Measurements from ENCODE around the gene USP51.
"Not testable (repeated sequence)": the region's sequence is repeated elsewhere in the genome, so short reads cannot be mapped to it uniquely, and the experiment has no call there.

The USP51 gene

GRCh38 chrX:55489314-55490009 lies at the start of gene USP51:
Gene USP51, minus strand, starts transcription at chrX:55489848. Its CDS starts 909 bp downstream, at chrX:55488939.
- no peak for DNase-seq (ENCODE audit: low spot score)

- no peak for DNase-seq (ENCODE audit: low spot score)
These were observed 34.8 kb upstream of the USP51 start for GRCh38 chrX:55524487-55524886.

DNA sequence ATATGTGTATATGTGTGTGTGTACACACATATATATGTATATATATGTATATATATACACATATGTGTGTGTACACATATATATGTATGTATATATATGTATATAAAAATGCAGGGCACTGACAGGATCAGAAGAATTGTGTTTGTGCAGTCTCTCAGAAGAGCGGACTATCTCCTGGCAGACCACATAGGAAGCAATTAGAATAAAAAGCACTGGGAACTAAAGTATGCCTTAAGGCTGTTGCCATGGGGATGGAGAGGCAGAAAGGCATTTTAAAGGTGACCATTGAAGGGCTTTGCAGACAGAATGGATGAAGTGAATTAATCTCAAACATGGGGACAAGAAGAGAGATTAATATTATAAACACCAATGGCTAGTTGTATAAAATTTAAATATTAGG lies 33.7 kb upstream of the USP51 start:
- no peak for DNase-seq (ENCODE audit: low spot score)

- DNase-seq (ENCODE audit: low spot score) = no peak
These were observed 33.1 kb upstream of the USP51 start for GRCh38 chrX:55522596-55523276.

GRCh38 chrX:55521687-55522086 lies 32.0 kb upstream of the USP51 start:
- DNase-seq (ENCODE audit: low spot score) = no peak

- DNase-seq (ENCODE audit: low spot score) = not testable (repeated sequence)
These were observed 27.3 kb upstream of the USP51 start for GRCh38 chrX:55516794-55517481.

DNA sequence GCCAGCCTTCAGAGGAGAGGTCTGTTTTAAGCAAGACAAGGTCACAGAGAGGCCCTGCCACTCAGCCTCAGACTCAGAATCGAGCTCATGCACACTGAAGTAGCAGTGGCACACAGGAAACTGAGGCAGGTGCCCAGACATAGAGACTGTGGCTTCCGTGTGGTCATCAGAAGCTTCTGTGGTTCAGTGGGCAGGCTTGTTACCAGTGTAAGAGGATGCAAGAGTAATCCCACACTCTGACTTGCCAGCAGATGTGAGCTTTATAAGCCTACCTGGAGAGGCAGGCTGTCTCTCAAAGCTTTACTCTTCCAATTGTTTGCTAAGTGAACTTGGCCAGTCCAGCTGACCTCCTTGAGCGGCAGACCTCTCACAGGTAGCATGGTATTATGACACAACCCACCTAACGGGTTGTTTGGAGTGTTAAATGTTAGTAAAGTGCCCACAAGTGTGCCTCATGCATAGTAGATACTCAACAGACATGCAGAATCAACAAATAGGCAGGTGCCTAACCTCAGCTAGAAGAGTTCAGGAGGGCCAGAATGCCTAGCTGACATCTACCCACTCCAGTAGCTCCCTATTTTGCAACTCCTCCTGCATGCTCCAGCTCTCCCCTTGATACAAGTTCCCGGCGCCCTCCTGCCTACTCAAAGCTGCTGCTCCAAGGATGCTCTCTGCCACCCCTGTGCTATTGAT lies 23.5 kb upstream of the USP51 start:
- DNase-seq (ENCODE audit: low spot score) = not testable (repeated sequence)

DNA sequence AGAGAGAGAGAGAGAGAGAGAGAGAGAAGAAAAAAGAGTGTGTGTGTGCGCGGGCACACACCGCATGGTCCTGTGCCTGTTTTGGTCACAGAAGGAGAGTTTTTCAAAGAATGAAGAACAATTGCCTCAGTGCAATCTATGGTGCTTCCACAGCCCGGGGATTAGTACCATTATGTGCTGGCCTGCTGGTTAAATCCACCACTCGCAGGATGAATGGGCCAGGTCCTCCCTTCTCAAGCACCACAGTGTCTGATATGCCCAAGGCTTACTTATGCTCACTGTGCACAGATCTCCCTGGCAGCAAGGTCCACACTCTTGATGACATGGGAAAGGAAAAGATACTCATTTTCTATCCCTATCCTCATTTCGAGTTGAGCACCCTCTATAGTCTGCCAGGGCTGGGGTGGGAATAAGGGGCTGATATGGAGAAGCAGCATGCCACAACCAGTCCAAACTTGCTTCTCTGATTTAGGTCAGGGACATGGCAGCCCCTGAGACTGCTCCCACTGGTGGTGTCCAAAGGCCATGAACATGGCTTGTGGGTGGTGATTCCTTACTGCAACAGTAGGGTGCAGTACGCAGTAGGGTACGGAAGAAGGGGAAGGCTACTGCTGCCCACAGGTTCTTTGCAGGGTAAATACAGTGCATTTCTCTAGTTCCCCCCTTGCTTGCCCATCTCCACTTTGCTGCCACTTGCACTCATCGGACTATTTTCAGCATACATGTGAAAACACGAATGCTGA lies 18.9 kb upstream of the USP51 start:
- DNase-seq (ENCODE audit: low spot score) = not testable (repeated sequence)

- not testable (repeated sequence) for DNase-seq (ENCODE audit: low spot score)
These were observed 18.1 kb upstream of the USP51 start for GRCh38 chrX:55507699-55508098.

DNA sequence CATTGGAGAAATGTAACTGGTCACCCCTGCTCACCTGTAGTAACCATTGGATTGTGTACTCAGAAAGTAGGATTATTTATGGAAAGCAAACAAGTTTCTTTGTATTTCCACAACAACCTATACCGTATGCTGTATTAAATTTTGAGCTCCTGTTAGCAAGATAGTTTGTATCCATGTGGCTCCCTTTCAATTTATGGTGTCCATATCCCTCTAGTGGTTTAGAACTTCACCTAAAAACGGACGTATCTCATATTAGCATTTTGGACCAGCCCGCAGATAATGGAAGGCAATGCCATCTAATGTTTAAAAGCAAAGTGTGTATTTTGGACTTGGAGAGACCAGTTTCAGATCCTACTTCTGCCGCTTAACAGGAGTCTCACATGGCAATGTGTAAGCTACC lies 17.4 kb upstream of the USP51 start:
- not testable (repeated sequence) for DNase-seq (ENCODE audit: low spot score)

- DNase-seq (ENCODE audit: low spot score) = no peak
These were observed 1.3 kb upstream of the USP51 start for GRCh38 chrX:55490974-55491373.

GRCh38 chrX:55490121-55490520 lies 473 bp upstream of the USP51 start:
- DNase-seq (ENCODE audit: low spot score) = no peak

DNA sequence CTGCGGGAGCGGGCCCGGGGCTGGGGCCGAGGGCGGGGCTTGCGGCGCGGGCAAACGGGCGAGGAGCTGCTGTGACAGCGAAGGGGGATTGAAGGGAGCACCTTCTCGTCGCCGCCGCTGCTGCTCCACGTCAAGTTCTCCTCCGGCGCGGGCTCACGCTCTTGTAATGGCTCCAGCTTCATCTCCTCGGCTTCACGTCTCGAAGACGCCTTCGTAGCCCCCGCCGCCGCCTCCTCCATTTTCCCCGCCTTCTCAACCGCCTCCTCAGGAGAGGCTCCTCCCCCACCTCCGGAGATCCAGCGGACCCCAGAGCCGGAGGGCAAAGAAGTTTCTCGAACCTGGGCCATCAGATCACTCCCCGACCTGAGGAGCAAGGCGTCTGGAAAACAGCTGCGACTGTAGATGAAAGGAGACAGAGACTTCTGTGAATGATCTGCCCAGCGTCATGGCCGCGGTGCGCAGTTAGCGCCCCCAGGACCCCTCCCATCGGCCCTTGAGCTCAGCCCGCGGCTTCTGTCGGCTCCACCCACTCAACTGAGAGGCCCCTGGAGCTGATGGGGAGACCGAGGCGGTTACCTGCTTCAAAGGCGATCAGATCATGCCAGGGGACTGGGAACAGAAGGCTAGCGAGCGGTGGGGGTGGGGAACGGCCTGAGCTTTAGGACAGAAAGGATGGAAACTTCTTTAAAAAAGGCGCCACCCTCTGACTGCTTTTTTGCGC lies 895 bp downstream of the USP51 start:
- peak; percentile 26 for DNase-seq (ENCODE audit: low spot score)

DNA sequence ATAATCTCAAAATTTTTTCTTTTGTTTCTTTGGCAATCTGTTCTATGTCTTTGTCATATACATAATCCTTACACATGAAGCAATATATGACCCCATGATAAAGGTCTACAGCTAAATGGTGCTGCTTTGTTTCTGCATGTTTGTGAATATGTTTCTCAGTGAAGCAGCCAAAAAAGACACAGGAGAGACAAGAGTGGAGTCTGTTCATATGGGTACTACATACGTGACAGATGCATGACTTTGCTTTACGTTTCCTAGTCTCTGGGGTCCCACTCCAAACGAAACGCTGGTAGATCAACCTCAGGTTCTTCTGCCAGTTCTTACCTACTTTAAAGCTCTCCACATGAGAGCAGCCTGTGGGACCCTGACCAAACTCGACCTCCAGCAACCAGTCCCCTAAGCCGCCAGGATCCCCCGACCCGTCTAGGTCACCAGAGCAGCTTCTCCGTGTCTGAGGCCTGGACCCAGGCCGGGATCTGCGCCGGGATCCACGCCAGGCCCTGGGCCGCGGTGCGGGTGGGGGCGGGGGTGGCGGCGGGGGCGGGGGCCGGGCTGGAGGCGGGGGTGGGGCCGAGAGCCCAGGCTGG lies 1.5 kb downstream of the USP51 start:
- no peak for DNase-seq (ENCODE audit: low spot score)

DNA sequence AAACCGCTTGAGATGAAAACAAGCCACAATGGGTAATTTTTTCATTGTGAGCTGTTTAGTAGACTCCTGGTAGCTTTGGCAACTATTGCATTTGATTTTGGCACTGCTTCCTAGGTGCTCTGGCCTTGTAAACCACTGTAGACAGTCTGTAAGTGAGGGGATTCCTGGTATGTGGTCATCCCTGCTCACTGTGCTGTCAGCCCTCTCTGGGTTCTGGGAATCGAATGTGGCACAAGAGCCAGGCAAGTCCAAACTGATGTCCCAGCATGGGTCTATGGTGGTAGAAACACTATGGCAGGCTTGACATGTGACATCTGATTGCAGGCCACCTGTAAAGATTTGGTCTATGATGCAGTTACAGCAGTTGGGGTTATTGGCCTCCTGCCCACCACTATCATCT lies 2.5 kb downstream of the USP51 start:
- DNase-seq (ENCODE audit: low spot score) = no peak

DNA sequence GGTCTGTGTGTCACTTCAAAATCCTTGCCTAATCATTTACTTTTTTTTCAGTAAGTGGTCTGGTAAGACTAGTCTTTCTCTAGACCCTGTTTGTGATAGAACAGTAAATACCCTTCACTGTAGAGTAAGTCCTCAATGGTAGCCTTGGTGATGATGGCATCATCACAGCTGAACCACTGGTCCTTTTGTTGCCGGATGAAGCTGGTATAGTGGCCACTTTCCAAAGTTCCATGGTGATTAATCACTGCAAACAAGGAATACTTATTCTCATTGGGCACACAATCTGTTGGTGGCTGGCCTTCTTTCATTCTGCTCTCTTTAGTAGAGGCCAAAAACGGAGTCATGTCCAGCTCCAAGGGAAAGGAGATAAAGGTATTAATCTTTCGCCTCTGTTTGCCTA lies 2.9 kb downstream of the USP51 start:
- DNase-seq (ENCODE audit: low spot score) = no peak

GRCh38 chrX:55484948-55485347 lies 4.7 kb downstream of the USP51 start:
- DNase-seq (ENCODE audit: low spot score) = no peak

DNA sequence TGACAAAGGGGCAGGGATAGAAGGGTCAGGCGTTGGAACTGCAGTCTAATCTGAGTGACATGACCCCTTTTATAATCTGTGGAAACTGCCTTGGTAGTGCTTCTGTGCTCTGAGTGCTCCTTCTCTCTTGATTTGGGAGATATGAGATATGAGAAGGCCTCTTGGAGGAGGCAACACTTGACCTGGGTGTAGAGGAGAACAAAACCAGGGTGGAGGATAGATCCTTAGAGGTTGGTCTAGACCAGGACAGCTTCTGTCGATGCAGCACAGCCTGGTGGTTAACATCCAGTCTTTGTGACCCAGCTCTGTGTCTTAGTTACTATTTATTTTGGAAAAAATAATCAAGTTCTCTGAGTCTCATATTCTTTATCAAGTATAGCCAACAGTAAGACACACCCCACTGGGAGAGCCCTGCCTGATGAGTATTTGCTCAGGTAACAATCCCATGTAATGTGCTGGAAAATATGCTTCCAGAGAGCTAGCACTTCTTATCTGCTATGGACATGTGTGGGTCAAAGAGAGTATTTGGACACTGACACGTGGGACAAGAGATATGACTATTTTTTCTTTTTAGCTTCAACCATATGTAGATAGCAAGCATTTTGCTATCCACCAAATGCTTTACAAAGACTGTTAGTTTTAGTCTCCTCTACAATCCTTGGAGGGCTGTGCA lies 9.1 kb downstream of the USP51 start:
- no peak for DNase-seq (ENCODE audit: low spot score)

DNA sequence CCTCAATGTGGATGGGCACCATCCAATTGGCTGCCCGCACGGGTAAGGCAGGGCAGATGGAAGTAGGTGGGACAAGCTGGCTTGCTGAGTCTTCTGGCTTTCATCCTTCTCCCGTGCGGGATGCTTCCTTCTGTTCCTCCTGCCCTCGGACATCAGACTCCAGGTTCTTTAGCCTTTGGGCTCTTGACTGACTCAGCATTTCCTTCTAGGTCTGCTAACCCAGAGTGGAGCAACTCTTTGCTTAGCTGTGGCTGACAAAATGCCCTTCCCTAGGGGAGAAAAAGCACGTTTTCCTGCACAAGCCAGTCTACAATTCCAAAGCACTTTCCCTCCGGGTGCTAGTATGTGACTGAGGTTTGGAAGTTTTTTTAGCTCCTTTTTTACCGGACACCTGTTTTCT lies 9.7 kb downstream of the USP51 start:
- DNase-seq (ENCODE audit: low spot score) = not testable (repeated sequence)

DNA sequence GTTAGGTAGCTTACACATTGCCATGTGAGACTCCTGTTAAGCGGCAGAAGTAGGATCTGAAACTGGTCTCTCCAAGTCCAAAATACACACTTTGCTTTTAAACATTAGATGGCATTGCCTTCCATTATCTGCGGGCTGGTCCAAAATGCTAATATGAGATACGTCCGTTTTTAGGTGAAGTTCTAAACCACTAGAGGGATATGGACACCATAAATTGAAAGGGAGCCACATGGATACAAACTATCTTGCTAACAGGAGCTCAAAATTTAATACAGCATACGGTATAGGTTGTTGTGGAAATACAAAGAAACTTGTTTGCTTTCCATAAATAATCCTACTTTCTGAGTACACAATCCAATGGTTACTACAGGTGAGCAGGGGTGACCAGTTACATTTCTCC lies 23.9 kb downstream of the USP51 start:
- DNase-seq (ENCODE audit: low spot score) = not testable (repeated sequence)

All from hematopoietic multipotent progenitor cell treated with erythropoietin and hydrocortisone succinate and interleukin-3 and kit ligand, for 15 days (in vitro differentiated cells).